ENCODE measurements around the gene PRICKLE4. TPM values are rescaled to one million over a fixed set of nuclear protein-coding genes. Genes with fewer than 3 reads are reported as not detected.

PRICKLE4 gene
- total RNA-seq, 2 experiments from 2014 or later, result 1.8 to 2.6 TPM

- intact Hi-C loops (cut with micrococcal nuclease; ENCODE audit: unreplicated experiment), result loop anchor here (5.0 kb wide), 2 partner anchors 68 to 93 kb away; no protein-coding TSS in a partner anchor
- POLR2A ChIA-PET, result no interaction called here
Observed at GRCh38 chr6:41775293-41775882, 5.2 kb upstream of the PRICKLE4 start.

GRCh38 chr6:41777551-41778285 is 2.9 kb upstream of the PRICKLE4 start:
- Histone ChIP-seq H3K9me2 (ENCODE audit: insufficient read depth, low read length) (no peaks in the 10 kb centered on the region), H3K36me3 (ENCODE audit: insufficient read depth, low read length) (peaks cover 18% of the 10 kb centered on the region), H3K79me2 (ENCODE audit: insufficient read depth, low read depth, low read length) (no peaks in the 10 kb centered on the region; the same call in 1 of the 2 replicates), H3K9me3 (ENCODE audit: low read length) (no peaks in the 10 kb centered on the region), H3K4me3 (ENCODE audit: low read depth, low read length, poor library complexity, severe bottlenecking) (no peak overlapping the region), H3K4me2 (ENCODE audit: low read length) (0 out of 2 replicates have a peak overlapping the region, but pooled peaks have one; percentile 88), H3K27ac (ENCODE audit: low read depth, low read length, poor library complexity, severe bottlenecking) (no peak overlapping the region), H4K20me1 (ENCODE audit: insufficient read depth, low read length) (no peaks in the 10 kb centered on the region), H2AFZ (ENCODE audit: low read length) (no peak overlapping the region), H3K4me1 (ENCODE audit: insufficient read depth, low read length, poor library complexity, severe bottlenecking) (peaks cover 17% of the 10 kb centered on the region)
- no TSS peak for BruUV-seq (replicated peaks)
- no peak for DNase-seq (ENCODE audit: low spot score)
- ChIA-PET POLR2A (no interaction called here), CTCF (ENCODE audit: unreplicated experiment) (interaction anchor here (0.7 kb wide), 1 partner anchor 44 kb away, joined by 4 read pairs; no protein-coding TSS in a partner anchor)
- intact Hi-C loops (cut with micrococcal nuclease; ENCODE audit: unreplicated experiment), result loop anchor here (5.0 kb wide), 2 partner anchors 70 to 95 kb away; no protein-coding TSS in a partner anchor
- no peak for TF ChIP-seq CTCF (conservative IDR thresholded peaks at IDR 0.05; ENCODE audit: low read length)
- TF ChIP-seq EZH2phosphoT487 (IDR thresholded peaks at IDR 0.05; ENCODE audit: borderline replicate concordance, low read depth, low read length), result no peak

More at GRCh38 chr6:41775293-41775882, 5.2 kb upstream of the PRICKLE4 start:
- CTCF ChIA-PET (ENCODE audit: unreplicated experiment), result interaction anchor here (0.7 kb wide), 1 partner anchor 58 kb away, joined by 4 read pairs; no protein-coding TSS in a partner anchor
- Histone ChIP-seq H3K79me2 (ENCODE audit: insufficient read depth, low read depth, low read length) (no peaks in the 10 kb centered on the region; the same call in 1 of the 2 replicates), H2AFZ (ENCODE audit: low read length) (no peak overlapping the region), H3K4me3 (ENCODE audit: low read depth, low read length, poor library complexity, severe bottlenecking) (no peak overlapping the region), H4K20me1 (ENCODE audit: insufficient read depth, low read length) (no peaks in the 10 kb centered on the region), H3K27ac (ENCODE audit: low read depth, low read length, poor library complexity, severe bottlenecking) (no peak overlapping the region), H3K4me1 (ENCODE audit: insufficient read depth, low read length, poor library complexity, severe bottlenecking) (peaks cover 5% of the 10 kb centered on the region), H3K4me2 (ENCODE audit: low read length) (no peak overlapping the region), H3K36me3 (ENCODE audit: insufficient read depth, low read length) (peaks cover 40% of the 10 kb centered on the region), H3K9me2 (ENCODE audit: insufficient read depth, low read length) (no peaks in the 10 kb centered on the region), H3K9me3 (ENCODE audit: low read length) (no peaks in the 10 kb centered on the region)
- BruUV-seq (replicated peaks), result no TSS peak
- no peak for TF ChIP-seq EZH2phosphoT487 (IDR thresholded peaks at IDR 0.05; ENCODE audit: borderline replicate concordance, low read depth, low read length)
- no peak for TF ChIP-seq CTCF (conservative IDR thresholded peaks at IDR 0.05; ENCODE audit: low read length)
- no peak for DNase-seq (ENCODE audit: low spot score)

Data from OCI-LY7 (cell line).